IMR-90 (cell line): ENCODE results near the gene KLHDC10. TPM values are rescaled to one million over a fixed set of nuclear protein-coding genes. Genes with fewer than 3 reads are reported as not detected.

Experiments
- ATAC-seq: fragments of 200-7000 bp; cut with Tn5 transposase; 2 replicates; pipeline ENCODE4 v1.9.1; 2020; ENCODE audit warnings: low read depth, mild to moderate bottlenecking, moderate library complexity
- BruUV-seq: library from RNA; stranded (reverse); fragments of 400-500 nt; replicated peaks from 2 replicates; lab custom pipeline; 2021; lab: Mats Ljungman, UMichigan
- CTCF ChIA-PET: fragments of 300-600 bp; formaldehyde crosslinking; extraction: SDS; loops from one replicate; lab custom pipeline; 2021; ENCODE audit warnings: antibody characterized with exemption; lab: Yijun Ruan, JAX
- POLR2A ChIA-PET: fragments of 300-600 bp; sonication (Branson Sonifier 250); formaldehyde crosslinking; loops from one replicate; lab custom pipeline; 2022; ENCODE audit warnings: antibody characterized with exemption; ENCODE audit not compliant: unreplicated experiment; lab: Charles Lee
- DNase-seq: peaks from one replicate; pipeline ENCODE4 v3.0.0; 2013
- H2AFZ ChIP-seq: replicated peaks from 2 replicates; pipeline ENCODE3; 2013; ENCODE audit warnings: low read length, mild to moderate bottlenecking; ENCODE audit not compliant: poor library complexity
- H2AK5ac ChIP-seq: 2 replicates; pipeline ENCODE4 v1.6.1; 2013; ENCODE audit warnings: low read depth, low read length, inconsistent platforms
- H2AK9ac ChIP-seq: replicated peaks from 2 replicates; pipeline ENCODE3; 2013; ENCODE audit warnings: mild to moderate bottlenecking, low read depth, low read length, moderate library complexity; ENCODE audit not compliant: poor library complexity
- H2BK120ac ChIP-seq: 2 replicates; pipeline ENCODE4 v1.6.1; 2013; ENCODE audit warnings: low read depth, low read length, inconsistent platforms
- H2BK15ac ChIP-seq: 3 replicates; pipeline ENCODE4 v1.6.1; 2013; ENCODE audit warnings: low read depth, low read length, inconsistent platforms
- H2BK20ac ChIP-seq: 2 replicates; pipeline ENCODE4 v1.6.1; 2013; ENCODE audit warnings: low read depth, mild to moderate bottlenecking, inconsistent platforms, low read length, moderate library complexity
- H2BK5ac ChIP-seq: 2 replicates; pipeline ENCODE4 v1.6.1; 2013; ENCODE audit warnings: mild to moderate bottlenecking, low read depth, low read length, inconsistent platforms; ENCODE audit not compliant: poor library complexity, severe bottlenecking
- H3K14ac ChIP-seq: replicated peaks from 2 replicates; pipeline ENCODE4 v1.6.1; 2013; ENCODE audit warnings: low read depth, low read length, inconsistent platforms
- H3K18ac ChIP-seq: 2 replicates; pipeline ENCODE4 v1.6.1; 2013; ENCODE audit warnings: low read depth, low read length, control low read depth
- H3K23ac ChIP-seq: 2 replicates; pipeline ENCODE4 v1.6.1; 2013; ENCODE audit warnings: low read depth, low read length, inconsistent platforms
- H3K27ac ChIP-seq: 2 replicates; pipeline ENCODE4 v1.5.1; 2013; ENCODE audit warnings: mild to moderate bottlenecking, control low read depth, low read length; ENCODE audit not compliant: insufficient read depth
- H3K27me3 ChIP-seq: 2 replicates; pipeline ENCODE4 v1.6.1; 2013; ENCODE audit warnings: low read length; ENCODE audit not compliant: control insufficient read depth, insufficient read depth
- H3K36me3 ChIP-seq: 2 replicates; pipeline ENCODE4 v1.6.1; 2013; ENCODE audit warnings: low read length, mixed read lengths; ENCODE audit not compliant: control insufficient read depth, insufficient read depth
- H3K4ac ChIP-seq: 2 replicates; pipeline ENCODE4 v1.6.1; 2013; ENCODE audit warnings: low read depth, low read length, inconsistent platforms
- H3K4me1 ChIP-seq: 2 replicates; pipeline ENCODE4 v1.6.1; 2013; ENCODE audit warnings: low read length, mixed read lengths; ENCODE audit not compliant: control insufficient read depth, insufficient read depth
- H3K4me2 ChIP-seq: 2 replicates; pipeline ENCODE4 v1.6.1; 2013; ENCODE audit warnings: low read depth, mild to moderate bottlenecking, control low read depth, low read length, moderate library complexity
- H3K4me3 ChIP-seq: 2 replicates; pipeline ENCODE4 v1.5.1; 2013; ENCODE audit warnings: low read depth, mild to moderate bottlenecking, control low read depth, low read length, moderate library complexity; ENCODE audit not compliant: insufficient read depth
- H3K56ac ChIP-seq: 2 replicates; pipeline ENCODE4 v1.6.1; 2013; ENCODE audit warnings: low read length, inconsistent platforms; ENCODE audit not compliant: insufficient read depth; ENCODE audit errors: extremely low read depth
- H3K79me1 ChIP-seq, 2 experiments: 2 replicates each; pipeline ENCODE4 v1.6.1; 2013; ENCODE audit warnings: low read length in 2 of 2, inconsistent platforms in 1 of 2, low read depth in 1 of 2
- H3K9ac ChIP-seq: 2 replicates; pipeline ENCODE4 v1.6.1; 2013; ENCODE audit warnings: low read depth, low read length, control low read depth
- H3K9me1 ChIP-seq: 2 replicates; pipeline ENCODE4 v1.6.1; 2013; ENCODE audit warnings: low read length, inconsistent platforms; ENCODE audit not compliant: insufficient read depth
- H3K9me3 ChIP-seq: 2 replicates; pipeline ENCODE4 v1.6.1; 2013; ENCODE audit warnings: low read length; ENCODE audit not compliant: control insufficient read depth, insufficient read depth
- H4K20me1 ChIP-seq: 2 replicates; pipeline ENCODE4 v1.6.1; 2013; ENCODE audit warnings: low read length, inconsistent platforms; ENCODE audit not compliant: insufficient read depth
- H4K5ac ChIP-seq: 2 replicates; pipeline ENCODE4 v1.6.1; 2013; ENCODE audit warnings: mild to moderate bottlenecking, low read depth, low read length, control low read depth
- H4K8ac ChIP-seq, 2 experiments: 2 replicates each; pipeline ENCODE4 v1.6.1; 2013; ENCODE audit warnings: low read depth in 2 of 2, low read length in 2 of 2, control low read depth in 1 of 2, inconsistent platforms in 1 of 2
- H4K91ac ChIP-seq: 2 replicates; pipeline ENCODE4 v1.6.1; 2013; ENCODE audit warnings: low read depth, low read length, inconsistent platforms; ENCODE audit not compliant: insufficient read depth
- WGBS, 2 experiments: methylation state at CpG; one replicate each; pipeline versions ENCODE4 v1.1.5 to v1.1.7; 2013; ENCODE audit warnings: missing lambda C conversion rate in 2 of 2; ENCODE audit not compliant: insufficient read length in 1 of 2; ENCODE audit errors: extremely low coverage in 2 of 2; 5-methylcytosine and 5-hydroxymethylcytosine counted together
- dilution Hi-C: fragments of 300-500 bp; cut with HindIII; formaldehyde crosslinking; loops from one replicate; pipeline ENCODE4 v1.14.3; 2018; ENCODE audit warnings: low sequenced_read_pairs; ENCODE audit not compliant: unreplicated experiment
- in situ Hi-C: fragments of 300-500 bp; cut with MboI; formaldehyde crosslinking; loops from 3 replicates; pipeline ENCODE4 v1.14.3; 2019; ENCODE audit warnings: low sequenced_read_pairs, inconsistent platforms, mixed read lengths
- intact Hi-C: fragments of 100-400 bp; cut with micrococcal nuclease; formaldehyde crosslinking; loops from 2 replicates; pipeline ENCODE4 v1.10.0; 2022
- polyA plus RNA-seq, 3 experiments: library from polyadenylated mRNA; depleted of rRNA; stranded (reverse); fragments of >200 nt; gene quantifications; 2 replicates each; pipeline ENCODE4 v1.2.3, GENCODE V29; 2012; ENCODE audit warnings: low replicate concordance in 1 of 3
- total RNA-seq: library from RNA; depleted of rRNA; stranded (reverse); fragments of >200 nt; gene quantifications from 2 replicates; pipeline ENCODE4 v1.2.3, GENCODE V29; 2012
- TF ChIP-seq, protein P1 (sequence below): fragments of 150-350 bp; IDR thresholded peaks from 2 replicates; pipeline ENCODE4 v1.6.1; 2017; ENCODE audit warnings: mild to moderate bottlenecking, antibody characterized with exemption, low read length, low read depth

KLHDC10 gene
- total and polyA plus RNA-seq, 2 of the 4 experiments (the other 2 are of a cell fraction): 12.4 to 27.1 TPM

DNA sequence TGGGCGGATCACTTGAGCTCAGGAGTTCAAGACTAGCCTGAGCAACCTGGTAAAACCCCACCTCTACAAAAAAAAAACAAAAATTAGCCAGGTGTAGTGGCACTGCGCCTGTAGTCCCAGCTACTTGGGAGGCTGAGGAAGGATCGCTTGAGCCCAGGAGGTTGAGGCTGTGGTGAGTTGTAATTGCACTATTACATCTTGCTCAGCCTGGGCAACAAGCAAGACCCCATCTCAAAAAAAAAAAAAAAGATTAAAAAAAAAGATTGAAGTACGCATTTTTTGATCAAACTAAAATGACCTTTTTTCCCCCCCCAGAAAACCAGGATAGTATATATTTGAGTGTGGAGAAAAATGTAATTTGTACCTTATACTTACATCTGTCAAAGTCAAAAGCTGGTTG lies 29.8 kb upstream of the KLHDC10 start:
- no peak overlapping the region for H3K23ac ChIP-seq
- no peak overlapping the region for H3K27ac ChIP-seq
- H2AFZ ChIP-seq: no peak overlapping the region
- ATAC-seq: no peak
- no peak overlapping the region for H2BK5ac ChIP-seq
- no CpG with 5 or more reads among the region's 4 CpGs for WGBS, 2 experiments
- no peak for DNase-seq
- no peak overlapping the region for H3K18ac ChIP-seq
- ChIA-PET POLR2A (no interaction called here), CTCF (no interaction called here)
- peaks cover 18% of the 10 kb centered on the region for H3K36me3 ChIP-seq
- no peak overlapping the region for H2AK9ac ChIP-seq
- TF ChIP-seq, protein P1, sequence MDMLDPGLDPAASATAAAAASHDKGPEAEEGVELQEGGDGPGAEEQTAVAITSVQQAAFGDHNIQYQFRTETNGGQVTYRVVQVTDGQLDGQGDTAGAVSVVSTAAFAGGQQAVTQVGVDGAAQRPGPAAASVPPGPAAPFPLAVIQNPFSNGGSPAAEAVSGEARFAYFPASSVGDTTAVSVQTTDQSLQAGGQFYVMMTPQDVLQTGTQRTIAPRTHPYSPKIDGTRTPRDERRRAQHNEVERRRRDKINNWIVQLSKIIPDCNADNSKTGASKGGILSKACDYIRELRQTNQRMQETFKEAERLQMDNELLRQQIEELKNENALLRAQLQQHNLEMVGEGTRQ: no peak
- in situ Hi-C loops: no loop called here
- no peak overlapping the region for H3K4ac ChIP-seq
- no TSS peak for BruUV-seq
- H3K79me1 ChIP-seq: peaks cover 3 to 13% of the 10 kb centered on the region in 2 experiments; a peak in 2 of 4 replicates
- no peak overlapping the region for H3K9ac ChIP-seq
- H4K5ac ChIP-seq: no peak overlapping the region
- 0 out of 2 replicates have a peak, but pooled peaks cover 2% of the 10 kb centered on the region for H3K9me1 ChIP-seq
- no peaks in the 10 kb centered on the region for H3K4me1 ChIP-seq
- H2BK20ac ChIP-seq: no peak overlapping the region
- H2BK15ac ChIP-seq: no peak overlapping the region
- dilution Hi-C loops: no loop called here
- no peak overlapping the region for H3K14ac ChIP-seq
- H3K4me3 ChIP-seq: no peak overlapping the region
- H4K91ac ChIP-seq: no peak overlapping the region
- H2AK5ac ChIP-seq: no peak overlapping the region
- H4K20me1 ChIP-seq: no peaks in the 10 kb centered on the region; the same call in 1 of the 2 replicates
- intact Hi-C loops: no loop called here
- H3K4me2 ChIP-seq: no peak overlapping the region
- H2BK120ac ChIP-seq: no peak overlapping the region
- no peaks in the 10 kb centered on the region for H3K27me3 ChIP-seq
- no peak overlapping the region for H4K8ac ChIP-seq
- H3K9me3 ChIP-seq: no peaks in the 10 kb centered on the region
- no peak overlapping the region for H3K56ac ChIP-seq
